Erythroblast (primary cell): ENCODE data around the gene FRS2.
"Not testable (repeated sequence)": the region's sequence is repeated elsewhere in the genome, so short reads cannot be mapped to it uniquely, and the experiment has no call there.

Source experiments
- DNase-seq, 2 experiments: peaks; one replicate each; lab custom pipeline; 2025; lab: John Stamatoyannopoulos, UW
- GATA1 ChIP-seq: IDR thresholded peaks from 2 replicates; pipeline ENCODE4 v1.6.1; 2011; ENCODE audit warnings: low read depth, mild to moderate bottlenecking, control low read depth, low read length, moderate library complexity
- POLR2A ChIP-seq: IDR thresholded peaks from 2 replicates; pipeline ENCODE4 v1.6.1; 2011; ENCODE audit warnings: mild to moderate bottlenecking, low read length

The FRS2 gene

DNA sequence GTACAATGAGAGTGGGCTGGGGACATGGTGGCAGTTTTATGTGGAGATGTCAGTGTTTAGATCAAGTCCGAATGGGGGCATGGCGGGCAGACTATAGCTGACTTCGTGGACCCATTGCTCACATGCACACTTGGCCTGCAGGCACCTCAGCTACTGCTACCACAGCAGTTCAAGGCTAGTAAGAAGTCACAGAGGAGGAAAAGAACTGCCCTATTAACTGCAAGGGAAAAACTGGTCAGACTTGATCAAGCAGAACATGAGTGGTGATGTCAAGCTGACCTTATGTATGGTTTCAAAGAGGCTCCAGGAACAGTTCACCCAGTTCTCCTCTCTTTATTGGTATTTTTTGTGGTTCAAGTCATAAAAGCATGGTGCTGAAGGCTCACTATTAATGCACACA is 30.2 kb upstream of the FRS2 start:
- no peak for DNase-seq
- no peak for TF ChIP-seq GATA1
- no peak for TF ChIP-seq POLR2A

DNA sequence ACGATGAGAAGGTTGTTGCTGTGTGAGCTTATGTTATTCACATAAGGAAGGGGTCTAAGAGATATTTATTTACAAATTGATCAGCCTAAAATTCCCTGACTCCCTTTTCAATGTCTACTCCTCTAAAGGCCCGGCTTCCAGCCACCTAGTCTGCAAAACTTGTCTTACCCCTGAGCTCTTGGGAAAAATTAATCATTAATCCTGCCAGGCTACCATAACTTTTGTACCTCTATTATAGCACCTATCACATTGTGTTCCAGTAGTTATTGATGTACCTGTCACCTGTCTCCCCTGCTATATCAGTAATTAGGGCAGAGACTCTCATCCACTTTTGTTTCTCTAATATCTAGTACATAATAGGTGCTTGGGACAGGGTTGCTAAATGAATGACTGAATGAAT is 29.3 kb upstream of the FRS2 start:
- no peak for TF ChIP-seq GATA1
- no peak for TF ChIP-seq POLR2A
- DNase-seq, result no peak

DNA sequence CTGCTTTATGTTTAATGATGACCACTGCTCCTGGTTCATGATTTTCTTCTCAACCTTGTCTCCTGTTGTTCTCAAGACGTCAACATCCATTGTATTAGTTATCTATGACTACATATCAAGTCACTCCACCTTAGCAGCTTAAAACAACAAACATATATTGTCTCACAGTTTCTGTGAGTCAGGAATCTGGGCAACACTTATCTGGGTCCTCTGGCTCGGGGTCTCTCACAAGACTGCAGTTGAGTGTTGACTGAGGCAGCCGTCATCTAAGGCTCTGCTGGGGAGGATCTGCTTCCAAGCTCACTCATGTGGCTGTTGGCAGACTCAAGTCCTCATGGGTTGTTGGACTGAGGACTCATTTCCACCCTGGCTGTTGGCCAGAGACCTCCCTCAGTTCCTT is 27.3 kb upstream of the FRS2 start:
- no peak for DNase-seq
- TF ChIP-seq POLR2A (no peak), GATA1 (no peak)

DNA sequence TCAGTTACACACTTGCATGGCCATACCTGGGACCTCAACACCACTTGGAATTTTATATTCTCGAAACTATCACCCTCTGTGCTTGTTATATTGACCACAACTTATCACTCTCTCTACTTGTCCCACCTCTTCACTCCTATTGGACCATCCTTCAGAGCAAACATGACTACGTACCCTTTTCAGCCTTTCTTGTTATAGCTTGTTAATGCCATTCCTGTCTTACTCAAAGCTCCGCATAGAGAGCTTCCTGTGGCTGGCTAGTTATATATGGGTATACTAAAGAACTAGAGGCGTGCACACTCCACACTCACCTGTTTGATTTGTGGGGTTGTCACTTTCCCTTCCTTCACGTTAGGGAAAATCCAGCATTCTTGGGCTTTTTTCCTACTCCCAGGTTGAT is 26.3 kb upstream of the FRS2 start:
- TF ChIP-seq POLR2A, result no peak
- TF ChIP-seq GATA1, result no peak
- no peak for DNase-seq

DNA sequence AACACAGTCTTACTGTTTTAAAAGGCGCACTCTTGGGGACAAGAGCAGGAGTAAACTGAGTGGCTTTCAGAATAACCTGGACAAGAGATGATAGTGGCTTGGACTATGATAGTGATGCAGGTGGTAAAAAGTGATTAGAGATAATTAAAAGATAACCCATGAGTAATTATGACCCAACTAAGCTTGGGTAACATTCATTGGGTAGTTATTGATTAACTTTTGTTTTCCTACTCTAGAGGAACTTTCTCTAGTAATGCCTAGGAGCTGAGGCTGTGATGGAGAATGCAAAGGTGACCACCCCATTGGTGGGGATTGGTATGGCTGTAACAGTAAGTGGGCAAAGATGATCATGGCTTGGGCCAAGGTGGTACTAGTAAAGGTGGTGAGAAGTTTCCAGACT is 22.3 kb upstream of the FRS2 start:
- TF ChIP-seq POLR2A (no peak), GATA1 (no peak)
- DNase-seq, result no peak

DNA sequence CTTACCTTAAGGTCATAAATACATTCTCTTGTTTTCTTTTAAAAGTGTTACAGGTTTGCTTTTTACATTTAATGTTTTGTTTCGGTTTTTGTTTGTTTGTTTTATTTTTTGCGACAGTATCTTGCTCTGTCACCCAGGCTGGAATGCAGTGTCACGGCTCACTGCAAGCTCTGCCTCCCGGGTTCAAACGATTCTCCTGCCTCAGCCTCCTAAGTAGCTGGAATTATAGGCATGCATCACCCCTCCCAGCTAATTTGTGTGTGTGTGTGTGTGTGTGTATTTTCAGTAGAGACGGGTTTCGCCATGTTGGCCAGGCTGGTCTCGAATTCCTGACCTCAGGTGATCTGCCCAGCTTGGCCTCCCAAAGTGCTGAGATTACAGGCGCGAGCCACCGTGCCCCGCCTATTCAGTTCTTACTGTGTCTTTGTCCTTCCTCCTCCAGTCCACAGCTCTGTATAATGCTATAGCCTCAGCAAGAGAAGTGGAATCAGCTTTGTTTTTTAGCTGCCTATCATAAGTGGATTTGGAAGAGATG is 17.5 kb upstream of the FRS2 start:
- DNase-seq, result not testable (repeated sequence)

DNA sequence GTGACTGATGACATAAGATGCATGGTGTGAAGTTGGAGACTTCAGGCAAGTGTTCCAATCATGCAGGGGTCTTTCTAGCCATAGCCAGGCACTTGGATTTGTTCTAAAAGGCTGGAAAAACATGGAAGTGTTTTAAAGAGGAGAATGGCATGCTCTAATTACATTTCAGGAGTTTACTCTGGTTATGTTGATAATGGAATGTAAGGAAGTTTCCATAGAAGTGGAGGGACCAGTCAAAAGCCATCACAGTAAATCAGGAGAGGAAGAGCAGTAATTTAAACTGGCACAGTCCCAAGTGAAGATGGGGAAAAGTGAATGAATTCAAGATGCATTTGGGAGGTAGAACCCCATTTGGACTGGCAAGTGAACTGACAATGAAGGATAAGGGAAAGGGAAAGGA is 13.9 kb upstream of the FRS2 start:
- TF ChIP-seq GATA1 (no peak), POLR2A (no peak)
- no peak for DNase-seq

DNA sequence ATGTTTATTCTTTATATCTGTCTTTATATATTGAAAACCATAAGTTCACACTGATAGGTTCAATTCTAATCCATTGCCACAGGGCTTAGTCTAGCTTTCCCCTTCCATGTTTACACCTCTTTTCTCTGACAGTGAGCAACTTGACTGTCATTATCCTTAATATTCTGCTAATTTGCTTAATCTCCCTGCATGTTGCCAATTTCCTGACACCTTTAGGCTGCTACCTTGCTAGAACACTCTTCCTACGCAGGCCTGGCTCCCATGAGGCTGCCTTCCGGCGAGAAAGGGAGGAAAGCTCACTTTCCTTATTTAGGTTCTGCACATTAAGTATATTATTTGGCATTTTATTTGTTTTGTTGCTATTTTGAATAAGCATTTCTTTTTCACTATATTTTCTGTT is 12.8 kb upstream of the FRS2 start:
- no peak for TF ChIP-seq POLR2A
- no peak for TF ChIP-seq GATA1
- no peak for DNase-seq

DNA sequence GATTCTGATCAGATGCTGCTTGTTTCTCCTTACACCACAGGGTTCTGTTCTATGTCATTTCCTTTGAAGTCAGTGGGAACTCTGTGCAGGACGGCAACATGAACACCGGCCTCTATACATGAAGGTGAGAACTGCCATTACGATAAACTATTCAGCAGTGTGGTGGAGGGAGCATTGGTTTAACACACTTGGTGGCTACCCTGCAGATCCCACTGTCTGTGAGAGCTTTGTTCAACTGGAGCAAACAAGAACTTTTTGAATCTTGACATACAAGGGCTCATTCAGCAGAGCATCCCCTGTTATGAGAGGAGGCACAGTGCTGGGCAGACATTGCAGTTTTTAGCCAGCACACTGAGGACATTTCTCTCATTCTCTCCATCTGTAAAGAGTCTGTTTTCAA is 10.7 kb upstream of the FRS2 start:
- no peak for DNase-seq
- TF ChIP-seq GATA1 (no peak), POLR2A (no peak)

DNA sequence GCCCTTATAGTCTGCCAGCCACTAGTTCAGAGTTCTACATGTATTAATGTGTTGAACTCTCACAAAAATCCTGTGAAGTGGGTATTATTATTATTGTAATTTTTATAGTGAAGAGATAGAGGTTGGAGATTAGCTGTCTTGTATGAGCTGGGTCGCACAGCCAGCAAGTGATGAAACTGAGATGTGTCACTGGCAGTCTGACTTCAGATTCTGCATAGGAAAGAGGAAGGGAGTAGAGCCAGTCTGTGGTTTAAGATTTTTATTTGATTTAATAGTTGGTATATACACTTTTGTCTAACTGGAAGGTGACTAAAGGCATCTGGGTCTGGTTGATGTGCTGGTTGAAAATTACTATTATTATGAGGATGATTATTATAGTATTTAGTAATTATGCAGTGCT is 5.8 kb upstream of the FRS2 start:
- no peak for TF ChIP-seq GATA1
- no peak for TF ChIP-seq POLR2A
- DNase-seq, result no peak

DNA sequence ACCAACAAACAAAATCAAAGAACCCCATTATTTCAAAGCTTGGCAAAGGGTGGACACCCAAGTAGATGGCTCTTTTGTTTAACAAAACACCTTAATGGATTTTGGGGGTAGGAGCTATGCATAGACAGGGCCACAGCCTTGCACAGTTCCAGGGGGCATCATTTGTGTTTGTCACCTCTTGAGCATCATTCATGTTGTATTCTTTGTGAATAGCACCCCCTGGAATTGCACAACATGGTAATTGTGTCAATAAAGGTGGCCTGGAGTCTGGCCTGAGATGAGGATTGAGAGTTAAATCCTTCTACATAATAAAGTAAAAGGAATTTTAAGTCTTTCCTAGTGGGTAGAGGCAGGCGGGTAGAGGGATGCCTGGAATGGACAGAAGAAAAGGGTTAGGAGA is 3.3 kb upstream of the FRS2 start:
- TF ChIP-seq GATA1, result no peak
- no peak for TF ChIP-seq POLR2A

DNA sequence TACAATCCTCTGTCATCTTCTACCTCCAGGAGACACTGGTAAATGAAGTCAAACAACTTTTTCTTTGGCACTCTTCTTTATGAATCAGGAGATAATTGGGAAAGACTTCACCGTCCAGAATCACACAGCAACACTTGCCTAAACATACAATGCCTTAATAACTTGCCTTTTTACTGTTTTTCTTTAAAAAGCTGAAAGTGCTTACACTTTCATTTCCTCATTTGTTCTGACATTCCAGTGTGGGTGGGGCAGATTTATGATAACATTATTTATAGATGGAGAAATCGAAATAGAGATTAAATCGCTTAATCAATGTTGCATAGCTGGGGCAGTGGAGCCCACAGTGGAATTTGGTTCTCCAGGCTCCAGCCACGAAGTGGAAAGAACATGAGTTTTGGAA is 2.8 kb upstream of the FRS2 start:
- no peak for DNase-seq
- TF ChIP-seq POLR2A (no peak), GATA1 (no peak)

More for the DNA sequence above, 3.3 kb upstream of the FRS2 start:
- DNase-seq, result no peak

DNA sequence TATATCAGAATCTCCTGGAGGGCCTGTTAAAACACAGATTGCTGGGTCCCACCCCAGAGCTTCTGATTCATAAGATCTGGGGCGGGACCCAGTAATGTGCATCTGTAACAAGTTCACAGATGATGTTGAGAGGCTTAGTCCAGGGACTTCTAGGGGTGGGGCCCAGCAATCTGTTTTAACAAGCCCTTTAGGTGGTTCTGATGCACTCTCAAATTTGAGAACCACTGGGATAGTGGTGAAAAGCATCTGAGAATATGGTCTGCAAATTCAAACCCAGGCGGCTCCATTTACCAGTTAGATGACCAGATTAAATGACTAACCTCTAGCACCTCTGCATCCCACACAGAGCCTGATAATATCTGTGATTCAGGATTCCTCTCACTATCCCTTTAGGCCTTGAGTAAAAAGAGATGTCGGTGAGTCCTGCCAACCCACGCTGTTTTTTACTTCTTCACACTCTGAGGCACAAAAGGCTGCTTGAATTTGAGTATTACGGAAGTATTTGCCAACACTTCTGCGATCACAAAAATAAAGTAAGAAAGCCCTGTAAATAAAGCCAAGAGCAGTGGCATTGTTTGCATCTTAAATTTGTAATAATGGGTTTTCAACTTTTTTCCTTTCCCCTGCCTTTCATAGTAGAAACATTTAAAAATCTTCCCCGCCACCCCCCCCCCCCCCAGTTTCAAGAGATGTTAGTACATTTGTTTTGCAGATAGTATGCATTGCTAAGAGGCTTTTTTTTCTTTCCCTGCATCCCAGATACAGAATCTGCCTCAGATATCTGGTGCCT is 1.8 kb upstream of the FRS2 start:
- no peak for TF ChIP-seq POLR2A
- TF ChIP-seq GATA1, result no peak
- DNase-seq, result peak; percentile 29 to 36

DNA sequence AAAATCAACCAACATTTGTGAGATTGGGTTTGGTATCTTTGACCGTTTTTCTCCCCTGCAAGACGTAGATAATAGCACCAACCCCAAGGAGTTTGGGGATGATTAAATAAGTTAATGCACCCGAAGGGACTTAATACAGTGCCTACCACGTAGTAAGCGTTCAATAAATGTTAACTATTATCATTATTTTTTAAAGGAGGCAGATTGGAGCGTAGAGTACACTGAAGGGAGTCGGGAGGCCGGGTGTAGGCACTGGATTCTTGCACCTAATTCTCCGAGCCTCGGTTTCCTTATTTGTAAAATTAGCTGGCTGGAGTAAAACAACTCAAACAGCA is 367 bp upstream of the FRS2 start:
- DNase-seq, result peak; percentile 53 to 58
- no peak for TF ChIP-seq GATA1
- no peak for TF ChIP-seq POLR2A

DNA sequence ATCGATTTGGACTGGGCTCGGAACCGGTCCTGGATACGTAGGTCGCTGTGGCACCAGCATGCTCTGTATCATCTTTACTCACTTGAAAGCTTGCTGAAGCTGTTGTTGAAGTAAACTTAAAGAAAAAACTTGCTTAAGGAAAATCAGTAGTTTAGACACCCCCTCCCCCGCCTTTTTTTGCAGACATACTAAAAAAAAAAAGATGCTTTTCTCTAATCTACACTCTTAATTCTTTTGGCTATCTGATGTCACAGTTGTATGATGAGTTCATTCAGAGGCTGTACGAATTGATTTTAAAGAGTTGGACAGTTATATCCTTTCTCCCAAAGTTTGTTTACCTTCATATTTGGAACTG is 865 bp downstream of the FRS2 start:
- TF ChIP-seq POLR2A (no peak), GATA1 (no peak)
- DNase-seq, result peak in 1 of 2 experiments; percentile 53
